K562 (cell line): Measurements from ENCODE around the gene MADD. TPM values are rescaled to one million over a fixed set of nuclear protein-coding genes. Genes with fewer than 3 reads are reported as not detected.

Experiments
- GTF3C2 ChIP-seq: IDR thresholded peaks from 3 replicates; pipeline ENCODE4 v1.6.1; 2011; ENCODE audit warnings: borderline replicate concordance, mild to moderate bottlenecking, moderate library complexity; ENCODE audit not compliant: insufficient read length; ENCODE audit errors: extremely low read depth
- HCFC1 ChIP-seq: IDR thresholded peaks from 2 replicates; pipeline ENCODE4 v1.6.1; 2012; ENCODE audit warnings: low read depth, low read length, improper control_type of control experiment
- LCOR ChIP-seq: sonication (generic); formaldehyde crosslinking; IDR thresholded peaks from 2 replicates; pipeline ENCODE4 v1.8.0; 2022; ENCODE audit warnings: mild to moderate bottlenecking, missing genetic modification reagents
- RBBP5 ChIP-seq: fragments of 200-600 bp; sonication (generic); IDR thresholded peaks from 2 replicates; pipeline ENCODE4 v1.6.1; 2012; ENCODE audit warnings: borderline replicate concordance, mild to moderate bottlenecking, low read length, control low read depth, inconsistent platforms; ENCODE audit not compliant: insufficient read depth, poor library complexity, severe bottlenecking
- SNRNP70 ChIP-seq: fragments of 200-400 bp; formaldehyde crosslinking; optimal IDR thresholded peaks from 2 replicates; pipeline ENCODE3; 2017; ENCODE audit warnings: low read depth, low read length
- TCF3 ChIP-seq: sonication (generic); formaldehyde crosslinking; IDR thresholded peaks from 2 replicates; pipeline ENCODE4 v1.4.0; 2020; ENCODE audit warnings: mild to moderate bottlenecking, missing genetic modification reagents
- polyA plus RNA-seq, 8 experiments: library from polyadenylated mRNA; depleted of rRNA in 4 of 8; stranded (reverse) in 5 of 8; unstranded in 3 of 8; fragments of >200 nt; fragmentation: Nextera tagmentation in 2 of 8; fragmentation: Illumina TruSeq in 1 of 8; extraction: Ambion mirVana in 2 of 8; extraction: Trizol in 1 of 8; gene quantifications; 2 replicates each; pipeline versions ENCODE4 v1.2.1 to v1.2.3, GENCODE V29; 2011 to 2014; ENCODE audit warnings: inconsistent platforms in 1 of 8, missing spikeins in 1 of 8
- total RNA-seq, 7 experiments: library from RNA; depleted of rRNA in 6 of 7; stranded (reverse); fragments of >200 nt in 6 of 7; fragmentation: Illumina TruSeq in 2 of 7; extraction: Trizol in 2 of 7; gene quantifications; 2 replicates each; pipeline versions ENCODE4 v1.2.1 to v1.2.3, GENCODE V29; 2011 to 2021; ENCODE audit warnings: low replicate concordance in 1 of 7
- TF ChIP-seq, protein P1 (sequence below): sonication (generic); formaldehyde crosslinking; IDR thresholded peaks from 2 replicates; pipeline ENCODE4 v1.8.0; 2022; ENCODE audit warnings: missing genetic modification reagents, mild to moderate bottlenecking, moderate library complexity, borderline replicate concordance

MADD gene
- total and polyA plus RNA-seq, 9 of the 15 experiments (the other 6 are each of a cell fraction or from before 2014, with no cell fraction given), result 0.68 to 57.6 (median 33.6) TPM

GRCh38 chr11:47340980-47341775, 71.2 kb downstream of the MADD start (continued):
- no peak for TF ChIP-seq TCF3 (CRISPR knock-in tag)
- no peak for TF ChIP-seq LCOR (CRISPR knock-in tag)
- TF ChIP-seq GTF3C2, result no peak
- TF ChIP-seq, protein P1, sequence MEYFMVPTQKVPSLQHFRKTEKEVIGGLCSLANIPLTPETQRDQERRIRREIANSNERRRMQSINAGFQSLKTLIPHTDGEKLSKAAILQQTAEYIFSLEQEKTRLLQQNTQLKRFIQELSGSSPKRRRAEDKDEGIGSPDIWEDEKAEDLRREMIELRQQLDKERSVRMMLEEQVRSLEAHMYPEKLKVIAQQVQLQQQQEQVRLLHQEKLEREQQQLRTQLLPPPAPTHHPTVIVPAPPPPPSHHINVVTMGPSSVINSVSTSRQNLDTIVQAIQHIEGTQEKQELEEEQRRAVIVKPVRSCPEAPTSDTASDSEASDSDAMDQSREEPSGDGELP (CRISPR knock-in tag), result no peak
- no peak for TF ChIP-seq RBBP5
- TF ChIP-seq HCFC1, result no peak
- no peak for TF ChIP-seq SNRNP70
- TF ChIP-seq, all 486 proteins: peak for 0
